ENCODE results near the gene INO80B. TPM values are rescaled to one million over a fixed set of nuclear protein-coding genes. Genes with fewer than 3 reads are reported as not detected.
"Not testable (repeated sequence)": the region's sequence is repeated elsewhere in the genome, so short reads cannot be mapped to it uniquely, and the experiment has no call there.

The INO80B gene
- total RNA-seq, 1 donor from 2014 or later: 6.3 TPM

DNA sequence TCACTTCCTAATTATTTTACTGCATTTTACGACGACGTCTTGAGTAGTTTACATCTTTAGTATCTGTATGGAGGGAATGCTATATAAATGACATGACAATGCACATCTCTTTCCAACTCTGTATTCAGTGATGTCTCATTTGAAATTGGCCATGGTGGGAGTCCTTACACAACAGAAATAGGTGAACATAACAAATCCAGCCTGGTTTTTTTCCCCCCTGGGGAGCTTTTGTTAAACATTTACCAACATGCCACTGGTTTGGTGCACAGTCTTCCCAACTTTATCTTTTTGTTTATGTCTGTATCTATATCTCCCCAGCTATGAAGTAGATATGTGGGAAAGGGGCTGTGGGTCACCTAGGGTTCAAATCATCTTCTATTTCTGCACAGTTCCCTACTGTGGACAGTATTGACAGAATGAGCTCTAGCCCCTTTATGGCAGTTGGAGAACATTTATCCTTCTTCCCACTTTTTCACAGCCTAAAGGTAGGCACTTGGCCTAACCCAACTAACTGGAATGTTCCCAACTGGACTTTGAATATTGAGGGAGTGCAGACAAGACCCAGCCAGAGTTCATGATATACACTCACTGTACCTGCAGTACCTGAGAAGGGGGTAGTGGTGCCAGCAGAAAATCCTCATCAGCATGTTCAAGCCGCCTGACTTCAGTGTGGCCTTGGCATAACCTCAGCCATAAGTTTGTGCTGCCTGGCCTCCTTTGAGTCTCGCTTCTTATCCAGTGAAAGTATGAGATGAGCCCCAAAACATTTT is 7.5 kb upstream of the INO80B start:
- DNase-seq (ENCODE audit: low read depth in 2 of 2): no peak

DNA sequence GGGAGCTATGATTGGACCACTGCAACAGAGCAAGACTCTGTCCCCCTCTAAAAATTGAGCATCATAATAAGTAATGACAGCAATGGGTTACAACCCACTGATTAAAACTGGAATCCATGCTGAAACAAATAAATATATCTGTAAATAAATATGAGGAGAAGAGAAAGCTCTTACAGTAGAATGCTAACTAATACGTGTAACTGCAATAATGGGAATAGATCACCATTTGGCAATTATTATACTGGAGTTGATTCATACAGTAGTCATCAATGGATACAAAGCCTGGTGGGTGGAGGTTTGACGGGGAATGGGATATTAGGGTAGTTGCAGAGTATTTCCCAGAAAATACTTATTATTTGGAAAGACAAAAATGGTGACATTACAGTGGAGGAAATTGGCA is 6.1 kb upstream of the INO80B start:
- no peak for DNase-seq (ENCODE audit: low read depth in 2 of 2)

DNA sequence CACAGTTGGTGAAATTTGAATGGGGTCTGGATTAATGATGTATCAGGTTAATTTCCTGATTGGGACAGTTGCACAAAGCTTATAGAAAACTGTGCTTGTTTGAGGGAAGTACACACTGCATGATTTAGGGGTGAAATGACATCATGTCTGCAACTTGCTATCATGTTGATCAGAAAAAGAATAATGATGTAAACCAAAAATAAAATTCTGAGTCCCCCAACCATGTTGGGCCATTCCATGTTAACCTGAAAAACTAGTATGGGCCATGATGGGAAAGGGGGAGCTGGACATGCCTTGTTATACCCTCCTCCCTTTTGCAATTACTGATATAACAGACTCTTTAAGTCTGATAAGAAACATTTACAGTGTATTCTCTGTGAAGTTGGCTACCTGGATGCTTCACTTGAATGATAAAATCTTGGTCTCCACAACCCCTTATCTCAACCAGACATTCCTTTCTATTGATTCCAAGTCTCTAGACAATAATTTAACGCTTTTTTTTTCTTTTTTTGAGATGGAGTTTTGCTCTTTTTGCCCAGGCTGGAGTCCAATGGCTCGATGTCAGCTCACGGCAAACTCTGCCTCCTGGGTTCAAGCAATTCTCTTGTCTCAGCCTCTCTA is 4.2 kb upstream of the INO80B start:
- DNase-seq (ENCODE audit: low read depth in 2 of 2): no peak

DNA sequence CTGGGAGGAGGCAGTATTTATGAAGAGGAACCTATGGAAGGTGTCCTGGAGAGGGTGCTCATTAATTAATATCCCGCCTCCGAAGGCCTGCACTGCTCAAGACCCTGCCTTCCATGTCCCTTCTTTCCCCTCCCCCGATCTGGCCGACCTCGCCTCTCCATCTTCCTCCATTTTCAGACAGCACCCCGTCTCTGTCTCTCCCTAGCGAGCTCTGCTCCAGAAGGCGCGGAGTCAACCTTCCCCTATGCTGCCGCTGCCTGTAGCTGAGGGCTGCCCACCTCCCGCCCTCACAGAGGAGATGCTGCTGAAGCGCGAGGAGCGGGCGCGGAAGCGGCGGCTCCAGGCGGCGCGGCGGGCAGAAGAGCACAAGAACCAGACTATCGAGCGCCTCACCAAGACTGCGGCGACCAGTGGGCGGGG is 2.3 kb downstream of the INO80B start:
- DNase-seq (ENCODE audit: low read depth in 2 of 2): peak in 1 of 2 donors; percentile 46

DNA sequence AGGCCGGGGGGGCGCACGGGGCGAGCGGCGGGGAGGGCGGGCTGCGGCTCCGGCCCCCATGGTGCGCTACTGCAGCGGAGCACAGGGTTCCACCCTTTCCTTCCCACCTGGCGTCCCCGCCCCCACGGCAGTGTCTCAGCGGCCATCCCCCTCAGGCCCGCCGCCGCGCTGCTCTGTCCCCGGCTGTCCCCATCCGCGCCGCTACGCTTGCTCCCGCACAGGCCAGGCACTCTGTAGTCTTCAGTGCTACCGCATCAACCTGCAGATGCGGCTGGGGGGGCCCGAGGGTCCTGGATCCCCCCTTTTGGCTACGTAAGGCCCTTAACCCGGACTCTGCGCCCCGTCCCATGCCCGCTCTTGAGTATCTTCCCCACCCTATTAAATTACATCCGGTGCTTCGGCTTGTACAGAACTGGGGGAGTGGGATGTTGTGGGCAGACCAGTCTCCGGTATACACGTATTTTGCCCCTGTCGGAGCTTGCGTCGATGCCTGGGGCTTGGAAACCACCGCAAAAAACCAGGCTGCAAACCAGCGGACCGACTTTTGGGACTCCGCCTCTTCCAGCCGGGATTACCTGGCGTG is 2.8 kb downstream of the INO80B start:
- peak in 1 of 2 donors; percentile 76 for DNase-seq (ENCODE audit: low read depth in 2 of 2)

DNA sequence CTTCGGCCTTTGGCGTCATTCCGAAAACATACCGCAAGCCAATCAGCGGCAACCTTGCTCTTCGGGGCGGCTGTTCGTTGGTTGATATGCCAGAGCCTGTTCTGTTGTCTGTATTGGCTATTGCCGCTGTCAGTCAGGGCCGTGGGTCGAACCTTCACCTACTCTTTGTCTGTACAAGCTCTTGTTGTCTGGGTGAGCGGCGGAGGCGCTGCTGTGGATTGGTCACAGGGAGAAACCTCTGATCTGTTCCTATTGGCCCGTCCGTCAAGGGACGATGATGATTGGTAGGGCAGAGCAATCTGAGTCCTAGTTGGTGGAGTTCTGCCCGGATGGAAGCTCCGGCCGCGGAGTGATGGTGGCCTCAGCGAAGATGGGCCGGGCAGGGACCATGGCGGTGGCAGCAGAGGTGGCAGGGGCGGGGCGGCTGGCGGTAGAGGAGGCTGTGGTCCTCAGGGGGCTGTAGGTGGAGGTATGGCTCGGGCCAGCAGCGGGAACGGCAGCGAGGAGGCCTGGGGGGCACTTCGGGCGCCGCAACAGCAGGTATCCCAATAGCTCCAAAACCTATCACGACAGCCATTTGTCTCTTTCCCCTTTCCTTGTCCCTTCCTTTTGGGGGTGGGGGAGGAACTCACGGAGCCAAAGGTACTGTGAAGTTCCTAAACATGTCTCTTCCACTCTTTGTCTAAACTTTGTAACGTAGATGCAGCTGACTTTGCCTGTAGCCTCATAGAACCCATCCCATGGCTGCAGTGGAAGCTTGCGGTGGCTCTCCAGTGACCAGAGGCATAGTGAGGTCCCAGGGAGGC is 3.4 kb downstream of the INO80B start, which contains the start of gene WBP1:
Gene WBP1, plus strand, starts transcription at position 307 of the 806 bp plus-strand sequence. Its CDS starts 165 bp downstream, at position 472.
- DNase-seq (ENCODE audit: low read depth in 2 of 2): peak; percentile 100

DNA sequence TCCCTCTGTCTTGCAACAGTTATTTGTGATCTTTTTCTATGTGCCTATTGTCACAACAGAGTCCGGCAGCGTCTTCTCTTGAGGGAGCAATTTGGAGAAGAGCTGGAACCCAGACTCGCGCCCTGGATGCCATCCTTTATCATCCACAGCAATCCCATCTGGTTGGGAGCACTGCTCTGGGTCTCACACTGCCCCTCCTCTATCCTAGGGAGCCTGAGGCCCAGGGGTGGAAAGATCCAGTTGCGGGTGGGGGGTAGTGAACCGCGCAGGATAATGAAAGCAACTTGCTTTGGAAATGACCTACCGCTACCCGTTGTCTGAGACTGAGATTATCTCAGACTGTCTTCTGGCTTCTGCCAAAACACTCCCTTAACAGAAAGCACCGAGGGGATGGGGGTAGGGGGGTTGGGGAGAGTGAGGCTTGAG is 4.1 kb downstream of the INO80B start:
- DNase-seq (ENCODE audit: low read depth in 2 of 2): peak in 1 of 2 donors; percentile 17

DNA sequence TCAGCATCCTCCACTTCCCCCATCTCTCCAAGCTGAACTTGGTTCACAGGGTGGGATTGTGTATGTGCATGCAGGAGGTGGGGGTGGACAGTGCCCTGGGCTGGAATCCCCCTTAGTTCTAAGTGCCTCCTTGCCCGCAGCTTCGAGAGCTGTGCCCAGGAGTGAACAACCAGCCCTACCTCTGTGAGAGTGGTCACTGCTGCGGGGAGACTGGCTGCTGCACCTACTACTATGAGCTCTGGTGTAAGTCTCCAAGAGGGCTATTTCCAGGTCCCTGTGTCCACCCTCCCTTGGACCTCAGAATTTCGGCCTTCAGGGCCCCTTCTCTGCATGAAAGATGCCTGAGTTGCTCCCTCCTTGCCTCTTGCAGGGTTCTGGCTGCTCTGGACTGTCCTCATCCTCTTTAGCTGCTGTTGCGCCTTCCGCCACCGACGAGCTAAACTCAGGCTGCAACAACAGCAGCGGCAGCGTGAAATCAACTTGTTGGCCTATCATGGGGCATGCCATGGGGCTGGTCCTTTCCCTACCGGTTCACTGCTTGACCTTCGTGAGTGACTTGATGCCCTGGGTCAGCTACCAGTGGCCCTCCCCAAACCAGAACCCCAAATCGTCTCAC is 4.7 kb downstream of the INO80B start:
- not testable (repeated sequence) for DNase-seq (ENCODE audit: low read depth in 2 of 2)

DNA sequence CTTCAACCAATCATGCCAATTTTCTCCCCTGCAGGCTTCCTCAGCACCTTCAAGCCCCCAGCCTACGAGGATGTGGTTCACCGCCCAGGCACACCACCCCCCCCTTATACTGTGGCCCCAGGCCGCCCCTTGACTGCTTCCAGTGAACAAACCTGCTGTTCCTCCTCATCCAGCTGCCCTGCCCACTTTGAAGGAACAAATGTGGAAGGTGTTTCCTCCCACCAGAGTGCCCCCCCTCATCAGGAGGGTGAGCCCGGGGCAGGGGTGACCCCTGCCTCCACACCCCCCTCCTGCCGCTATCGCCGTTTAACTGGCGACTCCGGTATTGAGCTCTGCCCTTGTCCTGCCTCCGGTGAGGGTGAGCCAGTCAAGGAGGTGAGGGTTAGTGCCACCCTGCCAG is 5.3 kb downstream of the INO80B start:
- DNase-seq (ENCODE audit: low read depth in 2 of 2): not testable (repeated sequence)

DNA sequence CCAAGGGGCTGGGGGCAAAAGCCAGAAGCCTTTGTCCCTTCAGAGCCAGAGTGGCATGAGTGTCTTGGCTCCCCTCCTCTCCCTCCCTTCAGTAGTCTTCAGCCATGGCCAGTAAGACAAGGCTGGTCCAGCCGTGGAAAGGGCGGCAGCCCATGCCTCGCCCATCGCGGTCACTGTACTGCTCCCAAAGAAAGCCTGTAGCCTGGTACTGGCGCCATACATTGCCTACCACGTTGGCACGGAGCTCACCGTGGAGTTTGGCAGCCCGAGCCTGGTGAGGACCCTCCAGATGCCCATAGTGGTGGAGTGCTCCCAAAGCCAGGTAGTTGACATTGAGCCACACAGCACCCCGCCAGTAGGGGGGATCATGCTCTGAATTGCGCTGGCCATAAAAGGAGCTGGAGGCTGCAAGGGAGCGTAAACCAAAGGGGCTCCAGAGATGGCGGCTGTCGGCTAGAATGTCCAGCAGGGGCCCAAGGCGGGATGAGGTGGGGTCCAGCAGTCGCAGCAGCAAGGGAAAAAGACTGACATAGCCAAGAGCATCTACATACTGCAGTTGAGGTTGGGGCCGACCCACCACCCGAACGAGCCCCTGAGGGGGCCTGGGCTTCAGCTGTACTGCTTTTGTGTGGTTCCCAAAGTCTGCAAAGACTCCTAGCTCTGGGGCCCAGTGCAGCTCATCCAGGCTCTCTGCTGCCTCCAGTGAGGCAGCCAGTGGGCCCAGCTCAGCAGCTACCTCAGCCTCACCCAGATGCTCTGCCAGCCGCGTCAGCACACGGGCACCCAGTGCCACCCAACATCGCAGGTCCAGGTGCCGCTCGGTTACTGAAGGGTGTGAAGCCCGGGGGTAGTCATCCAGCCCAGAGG is 6.5 kb downstream of the INO80B start:
- DNase-seq (ENCODE audit: low read depth in 2 of 2): no peak

DNA sequence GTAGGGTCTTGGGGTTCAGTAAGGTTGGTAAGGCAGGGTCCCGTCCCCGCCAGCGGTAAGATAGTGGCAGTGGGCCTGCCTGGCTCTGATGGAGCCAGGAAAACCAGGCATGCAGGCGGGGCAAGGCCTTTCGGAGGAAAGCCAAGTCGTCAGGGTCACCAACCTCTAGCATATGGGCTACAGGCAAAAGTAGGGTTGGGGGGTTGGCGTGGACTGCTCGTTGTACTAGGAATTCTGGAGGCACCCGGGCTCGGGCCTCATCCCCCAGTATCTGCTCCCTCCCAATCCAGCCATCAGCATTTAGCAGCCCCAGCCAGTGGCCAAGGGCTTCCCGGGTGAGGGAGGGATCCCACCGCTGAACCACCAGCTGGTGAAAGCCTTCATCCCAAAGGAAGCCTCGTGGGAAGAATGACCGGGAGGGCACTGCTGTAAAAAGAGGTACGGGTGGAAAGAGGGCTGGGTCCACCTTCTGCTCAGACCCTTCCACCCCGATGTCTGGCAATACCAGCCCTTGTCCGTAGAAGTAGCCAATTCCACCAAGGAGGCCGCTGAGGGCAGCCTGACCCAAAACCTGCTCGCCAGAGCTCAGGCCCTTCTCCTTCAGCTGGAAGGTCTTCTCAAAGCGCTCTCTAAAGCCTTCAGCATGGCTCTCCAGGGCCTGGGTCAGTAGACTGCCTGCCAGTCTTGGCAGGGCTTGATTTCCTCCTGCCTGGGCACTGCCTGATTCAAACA is 7.3 kb downstream of the INO80B start:
- no peak for DNase-seq (ENCODE audit: low read depth in 2 of 2)

DNA sequence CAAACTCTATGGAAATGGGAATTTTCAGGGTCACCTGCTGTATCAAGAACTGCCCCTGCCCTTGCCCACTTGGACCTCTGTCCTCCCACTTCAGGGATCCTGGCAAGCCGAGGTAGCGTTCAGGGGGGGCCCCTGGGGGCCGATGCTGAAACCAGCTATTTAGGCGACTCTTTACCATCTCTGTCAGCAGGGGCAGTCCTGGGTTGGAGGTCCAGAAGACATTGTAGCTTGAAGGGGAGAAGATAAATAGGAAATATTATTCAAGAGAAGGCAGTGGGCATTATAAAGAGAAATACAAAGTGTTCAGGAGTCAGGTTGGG is 7.9 kb downstream of the INO80B start:
- DNase-seq (ENCODE audit: low read depth in 2 of 2): no peak

DNA sequence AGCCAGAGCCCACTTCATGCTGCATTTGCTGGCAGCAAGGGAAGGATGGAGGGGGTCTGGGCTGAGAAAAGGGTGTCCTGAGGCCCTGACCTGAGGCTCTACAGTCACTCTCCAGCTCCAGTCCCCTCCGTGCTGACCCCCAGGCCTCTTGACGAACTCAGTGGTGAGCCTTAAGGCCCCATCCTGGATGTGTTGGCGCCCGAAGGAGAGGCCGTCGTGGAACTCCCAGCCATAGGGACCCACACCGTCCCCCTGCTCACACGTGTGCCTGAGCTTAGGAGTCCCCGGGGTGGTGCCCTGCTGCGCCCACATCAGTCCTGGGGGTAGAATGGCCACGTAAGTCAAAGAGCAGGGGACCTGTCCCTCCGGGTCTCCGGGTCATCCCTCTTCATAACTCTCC is 9.5 kb downstream of the INO80B start:
- DNase-seq (ENCODE audit: low read depth in 2 of 2): peak in 1 of 2 donors; percentile 21

DNA sequence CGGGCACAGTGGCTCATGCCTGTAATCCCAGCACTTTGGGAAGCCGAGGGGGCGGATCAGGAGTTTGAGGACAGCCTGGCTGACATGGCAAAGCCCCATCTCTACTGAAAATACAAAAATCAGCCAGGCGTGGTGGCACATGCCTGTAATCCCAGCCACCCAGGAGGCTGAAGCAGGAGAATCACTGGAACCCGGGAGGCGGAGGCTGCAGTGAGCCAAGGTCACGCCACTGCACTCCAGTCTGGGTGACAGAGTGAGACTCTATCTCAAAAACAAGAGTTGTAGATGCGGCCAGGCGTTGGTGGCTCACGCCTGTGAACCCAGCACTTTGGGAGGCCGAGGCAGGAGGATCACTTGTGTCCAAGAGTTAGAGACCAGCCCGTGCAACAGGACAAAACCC is 15.9 kb downstream of the INO80B start:
- DNase-seq (ENCODE audit: low read depth in 2 of 2): not testable (repeated sequence)

DNA sequence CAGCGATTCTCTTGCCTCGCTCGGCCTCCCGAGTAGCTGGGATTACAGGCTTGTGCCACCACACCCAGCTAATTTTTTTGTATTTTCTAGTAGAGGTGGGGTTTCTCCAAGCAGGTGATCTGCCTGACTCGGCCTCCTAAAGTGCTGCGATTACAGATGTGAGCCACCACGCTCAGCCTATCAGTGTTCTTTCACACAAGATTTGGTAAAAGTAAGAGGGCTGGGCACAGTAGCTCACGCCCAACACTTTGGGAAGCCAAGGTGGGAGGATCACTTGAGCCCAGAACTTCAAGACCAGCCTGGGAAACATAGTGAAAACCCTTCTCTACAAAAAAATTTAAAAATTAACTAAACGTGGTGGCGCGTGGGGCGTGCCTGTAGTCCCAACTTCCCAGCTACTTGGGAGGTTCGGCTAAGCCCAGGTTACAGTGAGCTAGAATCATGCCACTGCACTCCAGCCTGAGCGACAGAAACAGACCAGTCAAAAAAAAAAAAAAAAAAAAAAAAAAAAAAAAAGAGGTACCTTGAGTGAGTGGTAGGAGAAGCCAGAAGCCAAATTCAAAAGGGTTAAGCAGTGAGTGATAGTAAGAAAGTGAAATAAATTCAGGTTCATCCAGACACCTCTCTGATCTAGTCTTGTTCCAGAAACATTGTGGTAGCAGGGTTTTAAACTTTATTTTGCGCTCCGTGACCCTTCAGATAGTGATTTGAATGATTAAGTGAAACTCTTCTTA is 16.6 kb downstream of the INO80B start:
- no peak for DNase-seq (ENCODE audit: low read depth in 2 of 2)

DNA sequence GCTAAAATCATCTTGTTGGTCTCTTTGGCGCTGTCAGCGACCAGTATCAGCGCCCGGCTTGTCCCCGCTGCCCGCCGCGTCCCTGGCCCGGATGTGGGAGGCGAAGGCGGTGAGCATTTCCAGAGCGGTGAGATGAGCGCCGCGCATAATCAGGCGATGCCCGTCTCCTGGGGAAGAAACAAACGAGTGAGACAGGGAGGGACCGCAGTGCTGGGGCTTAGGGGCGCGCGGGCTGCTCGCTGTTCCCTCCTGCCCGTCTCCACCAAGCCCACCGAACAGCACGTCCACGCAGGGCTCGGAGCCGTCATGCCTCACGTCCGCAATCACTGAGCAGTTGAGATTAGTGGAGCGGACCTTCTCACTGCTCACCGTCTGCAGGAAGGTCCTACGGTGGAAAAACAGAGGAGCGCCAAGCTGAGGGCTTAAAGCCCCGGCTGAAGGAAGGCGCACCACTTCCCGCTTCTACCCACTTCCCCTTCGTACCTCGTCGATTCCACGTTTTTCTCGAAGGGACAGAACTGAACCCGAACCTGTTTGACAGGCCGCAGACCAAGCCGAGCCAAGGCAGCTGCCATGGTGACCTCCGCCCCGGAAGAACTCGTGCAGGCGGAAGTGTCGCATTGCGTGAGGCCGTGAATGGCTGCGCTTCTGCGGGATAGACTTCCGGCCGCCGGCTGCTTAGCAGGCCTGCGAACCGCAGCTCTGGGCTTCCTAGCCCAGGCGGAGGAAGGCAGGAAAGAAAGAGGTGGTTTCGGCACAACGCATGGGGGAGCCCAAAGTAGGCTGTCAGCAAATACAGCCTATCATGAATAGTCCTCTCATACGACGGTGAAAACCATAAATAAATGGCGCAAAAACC is 17.4 kb downstream of the INO80B start, which contains the start of gene MRPL53:
Gene MRPL53, minus strand, starts transcription at position 595 of the 859 bp plus-strand sequence. Its CDS starts 20 bp downstream, at position 575.
- DNase-seq (ENCODE audit: low read depth in 2 of 2): peak; percentile 95

DNA sequence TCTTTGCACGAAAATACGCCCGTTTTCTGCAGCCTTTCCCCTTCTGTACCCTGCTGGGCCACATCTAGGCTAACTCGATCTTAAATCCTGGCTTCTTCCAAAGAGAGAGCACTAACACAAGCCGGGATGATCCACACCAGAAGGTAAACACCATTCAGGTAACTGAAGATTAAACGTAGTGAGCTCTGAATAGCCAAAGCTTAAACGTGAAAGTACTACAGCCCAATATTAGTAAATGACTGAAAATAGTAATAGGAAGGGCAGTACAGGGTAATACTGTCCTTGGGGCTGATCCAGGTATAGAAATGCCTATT is 18.0 kb downstream of the INO80B start:
- DNase-seq (ENCODE audit: low read depth in 2 of 2): no peak

DNA sequence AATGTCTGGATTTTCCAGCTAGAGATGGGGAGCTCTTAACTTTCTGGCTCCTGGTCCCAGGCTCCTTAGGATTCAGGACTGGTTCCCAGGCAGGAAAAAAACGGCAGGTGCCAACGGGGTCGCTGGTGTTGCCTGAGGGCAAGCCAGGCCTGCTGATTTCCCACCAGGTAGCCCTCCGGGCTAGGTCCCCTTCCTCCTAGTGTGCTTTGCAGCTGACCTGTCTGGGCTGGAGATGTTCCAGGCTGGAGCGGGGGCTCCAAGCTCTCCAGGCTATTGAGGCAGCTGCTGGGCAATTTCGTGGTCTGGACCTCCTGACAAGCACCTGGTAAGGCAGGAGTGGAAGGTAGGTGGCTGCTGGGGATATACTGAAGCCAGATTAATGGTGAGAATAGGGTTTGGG is 19.6 kb downstream of the INO80B start:
- no peak for DNase-seq (ENCODE audit: low read depth in 2 of 2)

All from lung microvascular endothelial cell (primary cell).